Ovary (tissue), 3 donors: Measurements from ENCODE around the gene SEMA3C.

Experiments used
- EP300 ChIP-seq: sonication (generic); formaldehyde crosslinking; IDR thresholded peaks from one replicate; pipeline ENCODE4 v1.6.1; 2017; ENCODE audit warnings: antibody characterized with exemption
- POLR2A ChIP-seq: fragments of 450-650 bp; IDR thresholded peaks from one replicate; pipeline ENCODE4 v1.6.1; 2017; ENCODE audit warnings: antibody characterized with exemption, mild to moderate bottlenecking, moderate library complexity
- TF ChIP-seq, protein P1 (sequence below), 3 donors: fragments of 450-650 bp in 2 of 3; fragments of 200-600 bp in 1 of 3; IDR thresholded peaks; one replicate each; pipeline versions ENCODE4 v1.5.1 to v1.8.0; 2016 to 2022; ENCODE audit warnings: antibody characterized with exemption in 3 of 3, mild to moderate bottlenecking in 1 of 3
- donor health status: DM: no; HTN: no; CAD: no.

DNA sequence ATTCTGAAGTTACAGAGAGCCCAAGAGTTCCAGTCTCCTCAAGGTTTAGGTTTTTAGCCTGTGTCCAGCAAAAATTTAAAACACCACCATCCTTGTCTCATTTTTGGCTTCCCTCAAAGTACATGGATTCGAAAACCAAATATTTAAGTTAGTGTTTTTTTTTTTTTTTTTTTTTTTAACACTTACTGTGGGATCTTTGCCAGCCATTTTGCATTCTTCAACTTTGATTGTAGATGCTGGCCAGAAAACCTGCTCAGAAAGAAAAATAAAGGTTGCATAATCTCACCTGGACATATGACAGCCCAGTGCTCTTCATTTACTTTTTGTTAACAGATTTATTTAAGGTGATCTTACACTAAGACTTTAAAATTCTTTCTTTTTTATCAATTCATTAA lies 91.6 kb downstream of the SEMA3C start:
- TF ChIP-seq, protein P1, sequence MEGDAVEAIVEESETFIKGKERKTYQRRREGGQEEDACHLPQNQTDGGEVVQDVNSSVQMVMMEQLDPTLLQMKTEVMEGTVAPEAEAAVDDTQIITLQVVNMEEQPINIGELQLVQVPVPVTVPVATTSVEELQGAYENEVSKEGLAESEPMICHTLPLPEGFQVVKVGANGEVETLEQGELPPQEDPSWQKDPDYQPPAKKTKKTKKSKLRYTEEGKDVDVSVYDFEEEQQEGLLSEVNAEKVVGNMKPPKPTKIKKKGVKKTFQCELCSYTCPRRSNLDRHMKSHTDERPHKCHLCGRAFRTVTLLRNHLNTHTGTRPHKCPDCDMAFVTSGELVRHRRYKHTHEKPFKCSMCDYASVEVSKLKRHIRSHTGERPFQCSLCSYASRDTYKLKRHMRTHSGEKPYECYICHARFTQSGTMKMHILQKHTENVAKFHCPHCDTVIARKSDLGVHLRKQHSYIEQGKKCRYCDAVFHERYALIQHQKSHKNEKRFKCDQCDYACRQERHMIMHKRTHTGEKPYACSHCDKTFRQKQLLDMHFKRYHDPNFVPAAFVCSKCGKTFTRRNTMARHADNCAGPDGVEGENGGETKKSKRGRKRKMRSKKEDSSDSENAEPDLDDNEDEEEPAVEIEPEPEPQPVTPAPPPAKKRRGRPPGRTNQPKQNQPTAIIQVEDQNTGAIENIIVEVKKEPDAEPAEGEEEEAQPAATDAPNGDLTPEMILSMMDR (IDR thresholded peaks at IDR 0.05) = no peak
- TF ChIP-seq POLR2A (no peak), EP300 (no peak)
